GM12892 (cell line): ENCODE data around the gene PCID2.

Experiments
- DNase-seq: peaks from one replicate; pipeline ENCODE4 v3.0.0; 2011; ENCODE audit not compliant: insufficient read length
- FAIRE-seq: peaks from 2 replicates; lab custom pipeline; 2011; peaks lifted over from hg19 to GRCh38; lab: Jason Lieb, UNC
- POLR2A ChIP-seq: IDR thresholded peaks from 2 replicates; pipeline ENCODE4 v1.6.1; 2011; ENCODE audit warnings: low read depth, low read length, control low read depth
- POLR2AphosphoS5 ChIP-seq: IDR thresholded peaks from 2 replicates; pipeline ENCODE4 v1.6.1; 2011; ENCODE audit warnings: low read depth, low read length, control low read depth
- TAF1 ChIP-seq: IDR thresholded peaks from 2 replicates; pipeline ENCODE4 v1.6.1; 2011; ENCODE audit warnings: low read depth, mild to moderate bottlenecking, control low read depth, low read length, borderline replicate concordance

Gene PCID2

DNA sequence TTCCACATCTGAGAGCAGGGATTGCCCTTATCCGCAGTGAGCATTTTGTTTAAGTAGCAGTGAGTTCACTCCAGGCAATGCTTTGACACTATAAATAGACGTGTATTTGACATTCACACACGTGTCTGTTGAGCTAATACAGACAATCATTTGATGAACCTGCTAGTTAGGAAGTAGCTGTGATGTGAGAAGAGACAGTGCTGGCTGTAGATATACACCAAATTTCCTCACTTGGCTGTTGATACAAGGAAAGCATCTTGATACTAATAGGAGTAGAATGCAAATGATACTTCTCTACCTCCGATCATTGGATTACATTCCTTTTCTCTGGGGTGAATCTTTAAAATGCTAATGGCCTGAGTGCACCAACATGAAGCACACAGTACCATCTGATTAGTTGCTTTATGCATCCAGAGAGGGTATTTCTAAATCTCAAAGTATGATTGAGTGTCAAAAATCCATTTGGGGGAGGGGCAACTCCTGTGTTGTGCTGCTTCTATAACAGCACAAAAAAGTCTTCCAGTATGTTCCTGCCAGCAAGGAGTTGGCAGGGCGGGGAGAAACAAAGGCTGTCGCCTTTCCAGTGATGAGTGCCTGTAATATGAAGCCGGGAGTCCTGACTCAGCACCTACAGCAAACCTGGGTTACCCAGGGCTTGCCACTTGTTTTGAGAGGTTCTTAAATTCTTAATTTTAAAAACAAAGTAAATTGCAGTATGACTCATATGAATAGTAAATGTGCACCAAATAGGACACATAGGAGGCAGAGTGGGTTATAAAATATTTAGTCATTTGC lies 8.0 kb upstream of the PCID2 start:
- DNase-seq (no peak), FAIRE-seq (peak; percentile 36)
- TF ChIP-seq POLR2A (no peak), TAF1 (no peak), POLR2AphosphoS5 (no peak)

DNA sequence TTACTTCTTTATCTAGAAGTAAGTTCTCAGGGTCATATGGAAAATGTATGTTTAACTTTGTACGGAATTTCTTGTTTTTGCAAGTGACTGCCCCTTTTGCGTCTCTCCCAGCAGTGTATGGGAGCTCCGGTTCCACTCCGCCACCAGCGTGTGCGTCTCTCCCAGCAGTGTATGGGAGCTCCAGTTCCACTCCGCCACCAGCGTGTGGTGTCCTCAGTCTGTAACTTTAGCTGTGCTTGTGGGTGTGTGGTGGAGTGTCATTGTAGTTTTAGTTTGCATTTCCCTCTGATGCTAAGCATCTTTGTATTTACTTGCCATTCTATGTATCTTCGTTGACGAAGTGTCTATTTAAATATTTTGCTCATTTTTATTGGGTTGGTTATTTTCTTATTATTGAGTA lies 3.3 kb upstream of the PCID2 start:
- no peak for TF ChIP-seq POLR2AphosphoS5
- TF ChIP-seq TAF1 = no peak
- TF ChIP-seq POLR2A = no peak
- FAIRE-seq (no peak), DNase-seq (no peak)

DNA sequence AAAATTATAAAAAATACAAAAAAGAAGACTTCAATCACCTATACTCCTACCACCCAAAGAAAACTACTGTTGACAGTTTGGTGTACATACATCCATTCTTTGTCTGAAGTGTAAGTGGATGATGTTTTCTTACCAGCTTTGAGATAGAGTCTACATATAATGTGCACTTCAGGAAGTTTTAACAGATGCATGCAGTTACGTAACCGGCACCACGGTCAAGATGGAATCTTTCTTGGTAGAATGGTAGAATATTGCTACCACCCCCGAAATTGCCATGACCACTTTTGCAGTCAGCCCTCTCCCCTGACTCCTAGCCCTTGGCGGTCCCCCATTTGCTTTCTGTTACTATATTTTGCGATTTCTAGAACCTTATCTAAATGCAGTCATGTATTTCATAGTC lies 2.4 kb upstream of the PCID2 start:
- DNase-seq (no peak), FAIRE-seq (no peak)
- TF ChIP-seq POLR2AphosphoS5 (no peak), TAF1 (no peak), POLR2A (no peak)

DNA sequence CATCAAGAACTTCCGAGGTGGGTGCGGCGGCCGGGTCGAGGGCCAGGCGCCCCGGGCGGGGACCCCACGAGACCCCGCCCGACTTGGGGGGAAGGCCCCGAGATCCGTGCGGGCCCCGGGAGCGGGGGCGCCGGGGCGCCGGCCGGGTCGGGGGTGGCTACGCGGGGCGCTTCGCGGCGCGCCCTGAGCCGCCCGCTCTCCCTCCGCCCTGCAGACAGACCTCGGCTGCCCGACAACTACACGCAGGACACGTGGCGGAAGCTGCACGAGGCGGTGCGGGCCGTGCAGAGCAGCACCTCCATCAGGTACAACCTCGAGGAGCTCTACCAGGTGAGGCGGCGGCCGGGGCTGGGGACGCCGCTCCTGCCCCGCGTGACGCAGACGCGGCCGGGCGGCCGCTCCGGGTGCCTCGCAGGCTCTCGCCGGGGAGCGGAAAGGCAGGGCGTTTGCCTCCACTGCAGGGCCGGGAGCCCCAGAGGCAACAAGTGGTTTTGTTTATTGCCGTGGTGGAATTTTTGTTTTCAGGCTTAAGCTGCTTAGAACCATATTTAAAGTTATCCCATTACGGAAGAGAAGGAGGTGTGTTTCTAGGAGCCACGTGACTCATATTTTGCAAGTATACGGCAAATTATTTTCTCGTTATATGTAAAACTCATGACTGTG lies 1.4 kb upstream of the PCID2 start:
- TF ChIP-seq POLR2AphosphoS5 (0 out of 2 replicates have a peak, but pooled peaks have one; percentile 43), TAF1 (no peak), POLR2A (peak; percentile 53; the same call in 1 of the 2 replicates)
- FAIRE-seq (peak; percentile 91), DNase-seq (peak; percentile 41)

DNA sequence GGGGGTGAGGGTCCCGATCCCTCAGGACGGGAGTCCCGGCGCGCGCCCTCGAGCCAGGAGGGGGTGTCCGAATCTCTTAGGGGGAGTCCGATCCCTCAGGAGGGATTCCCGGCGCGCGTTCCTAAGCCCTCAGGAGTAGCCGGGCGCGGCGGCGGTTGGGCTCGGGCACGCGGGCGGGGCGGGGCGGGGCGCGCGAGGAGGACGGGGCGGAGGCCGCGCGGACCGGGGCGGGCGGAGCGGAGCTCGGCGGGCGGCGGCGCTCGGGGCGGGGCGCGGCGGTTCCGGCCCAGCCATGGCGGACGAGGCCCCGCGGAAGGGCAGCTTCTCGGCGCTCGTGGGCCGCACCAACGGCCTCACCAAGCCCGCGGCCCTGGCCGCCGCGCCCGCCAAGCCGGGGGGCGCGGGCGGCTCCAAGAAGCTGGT lies 878 bp upstream of the PCID2 start, which contains the start of gene CUL4A:
TSS of gene CUL4A (plus strand) at position 278 of the 423 bp plus-strand sequence. CDS start at position 293, 15 bp downstream.
- FAIRE-seq (peak; percentile 63), DNase-seq (peak; percentile 53)
- TF ChIP-seq POLR2A = no peak
- no peak for TF ChIP-seq POLR2AphosphoS5
- no peak for TF ChIP-seq TAF1

DNA sequence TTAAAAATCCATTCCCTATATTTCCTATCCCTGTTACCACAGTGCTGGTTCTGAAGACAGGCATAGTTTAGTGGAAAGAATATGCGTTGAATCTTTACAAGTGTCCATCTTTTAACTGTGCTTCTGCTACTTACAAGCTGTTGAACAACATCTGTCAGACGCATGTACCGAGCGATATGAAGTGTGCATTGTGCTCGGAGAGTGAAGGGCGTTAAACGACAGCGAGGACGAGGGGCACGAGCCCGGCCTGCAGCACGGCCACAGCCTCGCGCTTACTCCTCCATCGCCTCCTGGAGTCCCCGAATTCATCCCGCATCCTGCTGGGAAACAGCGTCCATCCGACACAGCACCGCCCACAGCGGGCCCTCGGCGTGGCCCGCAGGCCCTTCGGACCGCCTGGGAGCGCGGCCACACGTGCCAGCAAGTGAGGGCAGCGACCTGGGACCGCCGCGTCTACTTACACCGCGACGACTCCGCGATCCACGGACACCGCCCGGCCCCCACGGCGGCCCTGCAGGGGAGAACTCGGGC lies 514 bp downstream of the PCID2 start:
- DNase-seq = no peak
- FAIRE-seq = peak; percentile 30
- TF ChIP-seq TAF1 (no peak), POLR2A (no peak), POLR2AphosphoS5 (no peak)

DNA sequence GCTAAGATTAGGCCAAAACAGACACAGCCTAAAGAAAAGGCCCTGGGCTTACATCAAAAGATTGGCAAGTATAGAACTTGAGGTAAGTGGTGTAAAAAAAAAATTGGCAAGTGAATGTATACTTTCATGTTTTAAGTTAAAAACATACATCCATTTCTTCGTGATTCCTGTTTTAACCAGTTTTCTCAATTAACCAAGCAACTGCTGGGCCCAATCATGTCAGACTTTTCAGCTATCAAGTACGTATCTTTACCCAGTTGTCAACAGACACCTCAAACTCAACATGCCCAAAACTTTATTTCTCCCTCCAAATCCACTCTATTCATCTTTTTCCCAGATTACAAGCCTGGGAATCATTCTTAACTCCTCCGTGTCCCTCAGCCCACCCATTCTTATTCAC lies 1.0 kb downstream of the PCID2 start:
- DNase-seq = no peak
- FAIRE-seq = no peak
- TF ChIP-seq TAF1 (no peak), POLR2A (no peak), POLR2AphosphoS5 (no peak)

DNA sequence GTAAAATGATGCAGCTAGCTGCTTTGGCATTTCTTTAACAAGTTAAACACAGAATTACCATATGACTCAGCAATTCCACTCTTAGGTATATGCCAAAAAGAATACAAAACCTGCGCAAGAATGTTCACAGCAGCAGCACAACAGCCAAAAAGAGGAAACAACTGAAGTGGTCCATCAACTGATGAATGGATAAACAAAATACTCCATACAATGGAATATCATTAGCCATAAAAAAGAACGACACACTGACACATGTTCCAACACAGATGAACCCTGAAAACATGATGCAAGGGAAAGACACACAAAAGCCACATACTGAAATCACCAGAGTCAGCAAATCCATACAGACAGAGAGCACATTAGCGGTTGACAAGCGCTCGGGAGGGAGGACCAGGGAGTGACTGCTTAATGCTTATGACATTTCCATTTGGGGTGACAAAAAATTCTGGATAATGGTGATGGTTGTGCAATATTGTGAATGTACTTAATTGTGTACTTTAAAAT lies 3.0 kb downstream of the PCID2 start:
- no peak for TF ChIP-seq POLR2A
- TF ChIP-seq POLR2AphosphoS5 = no peak
- no peak for TF ChIP-seq TAF1
- FAIRE-seq (peak; percentile 70), DNase-seq (no peak)

DNA sequence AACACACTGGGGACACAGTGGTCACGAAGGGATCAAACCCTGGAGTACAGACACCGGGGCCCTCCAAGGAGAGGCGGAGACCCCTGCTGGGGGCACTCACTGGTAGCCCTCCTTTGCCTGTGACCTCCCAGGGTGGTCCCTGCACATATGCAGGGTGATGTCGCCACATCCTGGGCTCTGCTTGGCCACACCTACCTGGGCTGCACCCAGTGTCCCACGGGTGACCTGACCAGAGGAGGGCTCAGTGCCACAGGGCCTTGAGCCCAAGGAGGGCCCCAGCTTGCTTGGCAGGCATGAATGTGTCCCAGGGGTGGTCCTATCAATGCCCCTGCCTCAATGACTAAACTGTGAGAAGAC lies 4.1 kb downstream of the PCID2 start:
- DNase-seq (no peak), FAIRE-seq (no peak)
- no peak for TF ChIP-seq POLR2A
- TF ChIP-seq POLR2AphosphoS5 = no peak
- TF ChIP-seq TAF1 = no peak

DNA sequence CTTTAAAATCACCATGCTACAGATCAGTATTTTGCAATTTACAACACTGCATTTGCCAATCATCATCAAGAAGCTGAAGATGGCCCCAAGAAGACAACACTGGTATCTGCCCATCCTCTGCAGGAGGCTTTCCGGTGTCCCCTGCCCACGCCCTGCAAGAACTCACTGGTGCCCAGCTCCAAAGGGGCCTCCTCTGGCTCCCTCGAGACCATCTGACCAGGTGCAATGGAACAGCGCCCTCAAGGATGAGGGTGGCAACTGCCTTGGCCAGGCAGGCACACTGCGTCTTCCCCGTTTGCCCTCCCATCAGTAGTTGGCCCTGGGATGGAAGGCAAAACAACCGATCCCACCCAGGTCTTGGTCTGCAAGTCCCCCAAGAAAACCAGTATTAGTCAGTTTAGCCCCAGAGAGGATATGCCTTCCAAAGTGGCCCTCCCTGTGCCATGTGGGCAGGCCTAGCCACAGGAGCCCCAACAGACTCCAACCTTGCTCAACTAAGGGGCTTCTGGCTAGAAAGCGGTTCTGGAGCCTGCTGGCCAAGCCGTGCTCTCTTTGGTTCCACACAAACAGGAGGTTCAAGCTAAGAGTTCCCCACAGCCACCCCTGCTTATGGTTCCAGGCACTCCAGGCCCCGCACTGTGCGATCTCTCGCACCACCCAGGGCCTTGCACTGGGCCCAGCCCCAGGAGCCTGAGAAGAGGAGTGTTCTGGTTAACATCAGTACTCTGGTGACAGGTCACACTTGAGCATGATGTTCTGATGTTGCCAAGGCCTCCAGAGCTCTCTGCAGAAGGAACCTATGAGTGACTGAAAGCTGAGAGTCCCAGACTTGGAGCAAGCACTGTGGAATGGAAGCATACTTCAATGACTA lies 4.7 kb downstream of the PCID2 start:
- no peak for TF ChIP-seq TAF1
- no peak for TF ChIP-seq POLR2A
- no peak for TF ChIP-seq POLR2AphosphoS5
- no peak for DNase-seq
- FAIRE-seq = no peak
